Skin epidermis (tissue), 12 donors: Measurements from ENCODE around the gene JAKMIP2.
"Not testable (repeated sequence)": the region's sequence is repeated elsewhere in the genome, so short reads cannot be mapped to it uniquely, and the experiment has no call there.

ENCODE experiments used
- H3K27ac ChIP-seq, 21 experiments: fragments of 200-600 bp; sonication (generic) in 11 of 21; one replicate each; pipeline ENCODE4 v1.5.0; 2020; ENCODE audit warnings: mild to moderate bottlenecking in 3 of 21, inconsistent platforms in 2 of 21, moderate library complexity in 2 of 21
- H3K4me3 ChIP-seq, 7 experiments: fragments of 200-600 bp; sonication (generic) in 2 of 7; one replicate each; pipeline ENCODE4 v1.5.0; 2020; ENCODE audit warnings: inconsistent platforms in 2 of 7, mild to moderate bottlenecking in 2 of 7, moderate library complexity in 1 of 7

The JAKMIP2 gene

GRCh38 chr5:147752666-147753290 is 29.8 kb downstream of the JAKMIP2 start:
- Histone ChIP-seq H3K27ac (no peak overlapping the region), H3K4me3 (no peak overlapping the region)

- Histone ChIP-seq H3K4me3 (no peak overlapping the region), H3K27ac (no peak overlapping the region)
Observed at GRCh38 chr5:147752033-147752432, 30.5 kb downstream of the JAKMIP2 start.

GRCh38 chr5:147751156-147751830 is 31.2 kb downstream of the JAKMIP2 start:
- Histone ChIP-seq H3K27ac (no peak overlapping the region), H3K4me3 (no peak overlapping the region)

GRCh38 chr5:147750065-147750464 is 32.5 kb downstream of the JAKMIP2 start:
- Histone ChIP-seq H3K4me3 (no peak overlapping the region), H3K27ac (no peak overlapping the region)

- no peak overlapping the region for H3K4me3 ChIP-seq
- no peak overlapping the region for H3K27ac ChIP-seq
Observed at GRCh38 chr5:147748590-147748989, 33.9 kb downstream of the JAKMIP2 start.

- no peak overlapping the region for H3K4me3 ChIP-seq
- no peak overlapping the region for H3K27ac ChIP-seq
Observed at GRCh38 chr5:147746986-147747385, 35.5 kb downstream of the JAKMIP2 start.

- Histone ChIP-seq H3K4me3 (no peak overlapping the region), H3K27ac (no peak overlapping the region)
Observed at GRCh38 chr5:147743678-147744374, 38.7 kb downstream of the JAKMIP2 start.

GRCh38 chr5:147743012-147743411 is 39.5 kb downstream of the JAKMIP2 start:
- no peak overlapping the region for H3K4me3 ChIP-seq
- H3K27ac ChIP-seq, result no peak overlapping the region

GRCh38 chr5:147742151-147742550 is 40.4 kb downstream of the JAKMIP2 start:
- Histone ChIP-seq H3K4me3 (no peak overlapping the region), H3K27ac (no peak overlapping the region)

GRCh38 chr5:147740864-147741263 is 41.7 kb downstream of the JAKMIP2 start:
- no peak overlapping the region for H3K27ac ChIP-seq
- H3K4me3 ChIP-seq, result no peak overlapping the region

- no peak overlapping the region for H3K4me3 ChIP-seq
- H3K27ac ChIP-seq, result no peak overlapping the region
Observed at GRCh38 chr5:147737921-147738320, 44.6 kb downstream of the JAKMIP2 start.

- Histone ChIP-seq H3K4me3 (no peak overlapping the region), H3K27ac (no peak overlapping the region)
Observed at GRCh38 chr5:147735621-147736125, 46.9 kb downstream of the JAKMIP2 start.

- Histone ChIP-seq H3K27ac (no peak overlapping the region), H3K4me3 (no peak overlapping the region)
Observed at GRCh38 chr5:147734894-147735293, 47.6 kb downstream of the JAKMIP2 start.

- H3K27ac ChIP-seq, result no peak overlapping the region
- no peak overlapping the region for H3K4me3 ChIP-seq
Observed at GRCh38 chr5:147733075-147733474, 49.5 kb downstream of the JAKMIP2 start.

GRCh38 chr5:147732291-147732883 is 50.1 kb downstream of the JAKMIP2 start:
- Histone ChIP-seq H3K4me3 (no peak overlapping the region), H3K27ac (no peak overlapping the region)

- no peak overlapping the region for H3K27ac ChIP-seq
- H3K4me3 ChIP-seq, result no peak overlapping the region
Observed at GRCh38 chr5:147731431-147732290, 50.9 kb downstream of the JAKMIP2 start.

- H3K27ac ChIP-seq, result no peak overlapping the region
- H3K4me3 ChIP-seq, result no peak overlapping the region
Observed at GRCh38 chr5:147727200-147727599, 55.3 kb downstream of the JAKMIP2 start.

GRCh38 chr5:147721191-147721960 is 61.2 kb downstream of the JAKMIP2 start:
- peak overlapping the region in 1 of 7 experiments; percentile 18 for H3K4me3 ChIP-seq
- not testable (repeated sequence) for H3K27ac ChIP-seq
